HG03108 (cell line): Measurements from ENCODE around the gene ATG16L2.

Source experiments
- ATAC-seq: cut with Tn5 transposase; IDR thresholded peaks from one replicate; pipeline ENCODE4 v1.9.1; 2021; ENCODE audit warnings: moderate library complexity; ENCODE audit not compliant: unreplicated experiment

Gene ATG16L2

GRCh38 chr11:72814286-72815109 lies at the start of gene ATG16L2:
TSS of gene ATG16L2 (plus strand) at chr11:72814411. CDS start at chr11:72814446, 35 bp downstream.
- ATAC-seq: peak; percentile 48

DNA sequence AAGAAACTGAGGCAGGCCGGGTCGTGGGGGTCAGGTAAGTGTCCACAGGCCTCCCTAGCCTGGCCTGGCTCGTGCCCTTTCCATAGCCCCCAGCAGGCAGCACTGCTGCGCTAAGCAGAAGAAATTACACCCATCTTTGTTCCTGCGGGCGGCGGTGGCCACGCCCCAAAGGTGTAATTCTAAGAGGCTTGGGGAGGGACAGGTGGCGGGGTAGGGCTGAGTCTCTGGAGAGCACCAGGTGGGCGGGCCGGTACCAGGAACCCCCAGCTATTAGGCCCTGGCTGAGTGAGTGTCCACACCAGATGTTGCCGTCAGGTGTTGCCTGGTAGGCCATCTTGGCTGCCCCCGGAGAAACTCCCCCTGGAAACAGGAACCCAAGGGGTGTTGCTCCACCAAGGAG lies 49.7 kb upstream of the ATG16L2 start:
- ATAC-seq: no peak

DNA sequence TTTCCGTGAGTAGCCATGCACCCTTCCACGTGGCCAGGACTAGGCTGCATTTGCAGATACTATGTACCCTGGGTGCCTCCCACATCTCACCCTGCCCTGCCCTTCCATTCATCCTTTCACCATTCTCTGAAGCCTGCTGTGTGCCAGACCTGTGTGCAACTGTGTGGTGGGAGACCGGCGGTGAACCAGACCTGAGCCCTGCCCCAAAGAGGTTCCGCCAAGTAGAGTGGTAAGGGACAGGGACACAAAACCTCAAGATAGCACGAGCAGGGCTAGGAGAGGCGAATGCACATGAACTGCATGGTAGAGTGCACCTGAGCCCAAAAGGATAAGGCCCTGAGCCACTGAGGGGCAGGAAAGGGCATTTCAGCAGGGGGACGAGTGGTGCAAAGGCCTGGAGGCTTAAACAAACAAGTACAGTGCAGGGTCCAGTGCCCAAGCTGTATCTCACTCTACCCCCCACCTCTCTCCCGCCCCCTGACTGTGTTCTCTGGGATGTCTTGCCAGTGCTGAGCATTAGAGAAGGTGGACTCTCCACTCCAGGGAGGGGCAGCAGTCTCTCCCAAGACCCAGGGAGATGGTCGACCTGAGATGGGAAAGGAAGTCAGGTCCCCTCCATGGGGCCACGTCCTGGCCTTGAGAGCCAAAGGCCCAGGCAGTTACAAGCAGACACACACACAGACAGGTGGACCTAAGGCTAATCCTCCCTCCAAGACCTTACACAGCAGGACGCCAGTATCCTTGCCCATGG lies 47.9 kb upstream of the ATG16L2 start:
- ATAC-seq: no peak

- ATAC-seq: no peak
These were observed 46.8 kb upstream of the ATG16L2 start for GRCh38 chr11:72767203-72768062.

DNA sequence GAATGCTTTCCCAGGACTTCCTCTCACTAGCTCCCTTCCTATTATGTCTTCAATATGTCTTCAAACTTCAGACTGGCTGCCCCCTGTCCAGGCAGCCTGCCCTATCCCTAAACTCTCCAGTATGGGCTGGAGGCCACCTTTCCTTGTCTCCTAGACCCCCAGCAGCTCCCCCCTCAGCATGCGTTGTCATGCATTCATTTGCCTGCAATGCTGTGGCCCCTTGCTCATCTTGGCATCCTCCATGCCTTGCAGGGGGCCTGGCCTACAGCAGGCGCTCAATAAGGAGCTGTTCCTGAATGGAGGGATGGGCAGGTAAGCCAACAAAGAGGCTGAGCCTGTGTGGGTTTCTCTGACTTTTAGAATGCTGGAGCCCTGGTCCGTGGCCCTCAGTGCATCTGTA lies 45.6 kb upstream of the ATG16L2 start:
- ATAC-seq: no peak

- ATAC-seq: no peak
These were observed 44.5 kb upstream of the ATG16L2 start for GRCh38 chr11:72769680-72770079.

- ATAC-seq: no peak
These were observed 43.4 kb upstream of the ATG16L2 start for GRCh38 chr11:72770799-72771198.

DNA sequence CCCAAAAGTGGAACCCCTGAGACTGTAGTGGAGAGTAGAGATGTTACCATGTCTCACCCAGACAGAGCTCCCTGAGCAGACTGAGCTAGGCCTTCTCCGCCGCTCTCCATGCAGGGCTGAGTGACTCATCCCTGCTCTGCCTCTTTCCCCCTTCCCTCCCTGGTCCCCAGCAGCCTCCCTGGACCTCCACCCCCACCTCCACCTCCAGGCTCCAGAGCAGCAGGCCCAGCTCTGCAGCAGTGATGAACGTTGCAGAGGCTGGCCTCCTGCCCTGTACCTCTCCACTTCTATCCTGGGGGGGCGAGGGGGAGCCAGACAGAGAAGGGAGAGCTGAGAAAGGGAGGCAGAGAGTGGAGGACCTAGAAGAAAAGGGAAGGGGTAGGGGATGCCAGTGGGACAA lies 42.7 kb upstream of the ATG16L2 start:
- no peak for ATAC-seq

- no peak for ATAC-seq
These were observed 42.2 kb upstream of the ATG16L2 start for GRCh38 chr11:72772059-72772458.

DNA sequence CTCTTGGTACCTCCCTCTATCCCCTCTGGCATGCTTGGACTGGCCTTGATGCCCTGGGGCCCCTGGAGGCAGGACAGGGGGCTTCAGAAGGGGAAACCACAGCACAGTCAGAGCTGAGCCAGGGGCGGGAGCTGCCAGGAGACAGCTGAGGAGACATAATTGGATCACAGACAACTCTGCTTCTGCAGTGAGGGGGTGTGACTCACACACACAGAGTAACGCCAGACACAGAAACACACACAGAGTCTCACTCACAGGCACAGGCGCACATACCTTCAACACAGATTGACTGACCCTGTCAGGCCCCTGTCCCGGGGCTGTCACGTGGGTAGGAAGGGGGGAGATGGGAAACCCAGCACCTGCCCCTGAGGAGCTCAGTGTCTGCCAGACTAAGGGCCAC lies 40.9 kb upstream of the ATG16L2 start:
- ATAC-seq: no peak

GRCh38 chr11:72773696-72774095 lies 40.5 kb upstream of the ATG16L2 start:
- ATAC-seq: no peak

GRCh38 chr11:72774499-72774898 lies 39.7 kb upstream of the ATG16L2 start:
- no peak for ATAC-seq

- no peak for ATAC-seq
These were observed 38.7 kb upstream of the ATG16L2 start for GRCh38 chr11:72775288-72776110.

GRCh38 chr11:72776117-72776843 lies 37.9 kb upstream of the ATG16L2 start:
- no peak for ATAC-seq

GRCh38 chr11:72776844-72777754 lies 37.1 kb upstream of the ATG16L2 start:
- no peak for ATAC-seq

DNA sequence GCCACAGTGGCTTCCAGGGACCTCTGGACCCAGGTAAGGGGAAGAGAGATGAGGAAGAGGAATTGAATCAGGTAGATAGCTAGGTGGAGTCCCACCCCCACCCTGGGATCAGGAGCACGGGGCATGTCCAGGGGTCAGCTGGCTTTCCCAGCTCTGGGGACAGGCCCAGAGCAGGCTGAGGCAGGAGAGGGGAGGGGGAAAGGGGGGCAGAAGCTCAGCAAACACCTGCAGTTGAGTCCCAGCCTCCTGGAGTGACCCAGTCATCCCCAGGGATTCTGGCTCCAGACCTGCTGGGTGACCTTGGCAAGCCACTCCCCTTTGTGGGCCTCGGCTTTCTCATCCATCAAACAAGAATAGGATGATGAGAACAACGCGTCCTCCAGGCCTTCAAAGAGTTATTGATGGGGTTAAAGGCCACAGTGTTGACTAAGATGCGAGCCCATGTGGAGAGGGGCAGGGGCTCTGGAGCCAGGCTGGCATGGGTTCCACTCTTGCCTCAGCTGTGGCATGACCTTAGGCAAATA lies 36.4 kb upstream of the ATG16L2 start:
- no peak for ATAC-seq

- no peak for ATAC-seq
These were observed 35.4 kb upstream of the ATG16L2 start for GRCh38 chr11:72778535-72779494.
